GM18909 (cell line): ENCODE data around the gene EHD1.
"Not testable (repeated sequence)": the region's sequence is repeated elsewhere in the genome, so short reads cannot be mapped to it uniquely, and the experiment has no call there.

Experiments used
- ATAC-seq: cut with Tn5 transposase; IDR thresholded peaks from one replicate; pipeline ENCODE4 v1.9.1; 2021; ENCODE audit warnings: mild to moderate bottlenecking; ENCODE audit not compliant: unreplicated experiment, poor library complexity

The EHD1 gene

DNA sequence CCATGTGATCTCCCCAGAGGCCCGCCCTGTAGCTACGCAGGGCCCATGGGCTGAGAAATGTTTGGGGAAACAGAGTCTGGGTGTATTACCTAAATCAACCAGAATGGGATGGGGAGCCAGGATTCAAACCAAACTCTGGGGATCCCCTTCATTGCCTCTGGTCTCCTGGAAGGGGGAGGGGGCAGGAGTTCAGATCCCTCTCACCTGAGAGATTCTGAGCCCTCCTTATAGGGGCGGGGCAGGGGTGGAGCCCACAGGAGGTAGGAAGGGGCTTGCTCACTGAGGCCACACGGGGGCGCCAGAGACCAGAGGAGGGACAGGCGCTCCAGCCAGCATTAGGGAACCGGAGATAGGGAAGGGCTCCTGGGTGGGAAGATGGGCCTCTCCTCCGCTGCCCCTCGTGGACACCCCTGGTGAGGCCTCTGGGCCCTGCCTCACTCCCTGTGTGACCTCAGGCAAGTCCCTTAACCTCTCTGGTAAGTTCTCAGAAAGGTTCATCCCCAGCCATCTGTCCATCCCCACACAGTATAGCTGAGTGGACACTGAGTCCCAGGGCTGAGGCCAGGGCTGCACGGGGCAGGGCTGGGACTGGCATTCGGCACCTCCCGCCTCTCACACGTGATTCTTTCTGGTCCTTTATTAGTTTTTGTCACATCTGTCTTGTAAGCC lies 31.3 kb downstream of the EHD1 start:
- ATAC-seq: no peak

DNA sequence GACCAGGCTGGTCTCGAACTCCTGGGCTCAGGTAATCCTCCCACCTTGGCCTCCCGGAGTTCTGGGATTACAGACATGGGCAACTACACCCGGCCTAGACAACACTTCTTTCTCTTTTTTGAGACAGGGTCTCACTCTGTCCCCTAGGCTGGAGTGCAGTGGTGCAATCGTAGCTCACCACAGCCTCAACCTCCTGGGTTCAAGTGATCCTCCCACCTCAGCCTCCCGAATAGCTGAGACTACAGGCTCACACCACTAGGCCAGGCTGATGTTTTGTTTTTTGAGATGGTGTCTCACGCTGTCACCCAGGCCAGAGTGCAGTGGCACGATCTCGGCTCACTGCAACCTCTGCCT lies 32.7 kb downstream of the EHD1 start:
- not testable (repeated sequence) for ATAC-seq

DNA sequence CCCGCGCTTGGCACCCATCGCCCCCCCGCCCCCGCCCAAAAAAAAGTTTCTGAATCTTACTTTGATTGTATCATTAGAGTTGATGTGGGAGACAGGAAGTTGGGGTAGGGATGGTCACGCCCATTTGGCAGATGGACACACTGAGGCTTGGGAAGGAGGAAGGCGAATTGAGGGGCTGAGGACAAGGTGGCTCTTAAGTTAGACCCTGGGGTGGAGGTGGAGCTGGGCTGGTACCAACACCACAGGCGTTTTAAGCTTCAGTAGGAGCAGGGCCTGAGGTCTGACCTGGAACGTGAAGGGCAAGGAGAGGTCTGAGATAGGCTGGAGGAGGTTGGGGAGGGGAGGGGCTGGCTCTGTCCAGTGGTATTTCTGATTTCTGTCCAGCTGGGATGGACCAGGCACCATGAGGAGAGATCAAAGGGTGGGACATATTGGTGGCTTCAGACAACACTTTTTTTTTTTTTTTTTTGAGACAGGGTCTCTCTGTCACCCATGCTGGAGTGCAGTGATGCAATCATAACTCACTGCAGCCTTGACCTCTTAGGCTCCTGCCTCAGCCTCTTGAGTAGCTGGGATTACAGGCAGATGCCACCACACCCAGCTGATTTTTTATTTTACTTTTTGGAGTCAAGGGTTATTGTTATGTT lies 33.2 kb downstream of the EHD1 start:
- ATAC-seq: no peak

DNA sequence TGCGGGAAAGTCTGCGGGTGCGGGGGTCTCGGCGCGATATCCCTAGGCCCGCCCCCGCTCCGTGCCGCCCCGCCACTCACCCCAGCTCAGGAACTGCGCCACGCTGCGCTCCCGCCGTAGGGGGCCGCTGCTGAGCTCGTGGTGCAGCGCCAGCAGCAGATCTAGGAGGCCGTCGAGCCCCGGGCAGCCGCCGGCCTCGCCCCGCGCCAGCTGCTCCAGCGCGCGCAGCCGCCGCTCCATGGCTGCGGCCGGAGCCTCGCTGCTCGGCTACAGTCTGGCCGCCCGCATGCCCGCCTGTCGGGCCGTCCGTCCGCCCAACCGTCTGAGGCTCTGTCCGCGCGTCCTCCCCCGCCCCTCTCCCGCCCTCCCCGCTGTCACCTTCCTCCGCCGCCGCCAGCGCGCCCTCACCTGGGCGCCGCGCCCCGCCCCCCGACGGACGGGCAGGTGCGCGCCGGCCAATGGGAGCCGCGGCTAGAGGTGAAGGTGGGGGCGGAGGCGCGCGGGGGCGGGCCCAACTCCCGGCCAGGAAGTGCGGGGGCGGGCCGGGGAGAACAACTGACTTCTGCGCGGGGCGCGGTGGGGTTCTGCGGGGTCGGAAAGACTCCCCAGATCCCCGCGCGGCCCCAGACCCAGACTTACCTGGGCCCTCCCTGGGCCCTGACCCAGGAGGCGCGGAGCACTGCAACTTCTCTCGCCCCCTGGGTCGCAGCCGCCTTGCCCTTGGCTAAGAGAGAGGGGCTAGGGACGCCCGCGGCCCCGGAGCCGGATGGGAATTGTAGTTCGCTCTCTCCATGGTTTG lies 33.9 kb downstream of the EHD1 start, which contains the start of gene CDC42BPG:
TSS of gene CDC42BPG (minus strand) at position 324 of the 799 bp plus-strand sequence. CDS start at position 240, 84 bp downstream.
- no peak for ATAC-seq

DNA sequence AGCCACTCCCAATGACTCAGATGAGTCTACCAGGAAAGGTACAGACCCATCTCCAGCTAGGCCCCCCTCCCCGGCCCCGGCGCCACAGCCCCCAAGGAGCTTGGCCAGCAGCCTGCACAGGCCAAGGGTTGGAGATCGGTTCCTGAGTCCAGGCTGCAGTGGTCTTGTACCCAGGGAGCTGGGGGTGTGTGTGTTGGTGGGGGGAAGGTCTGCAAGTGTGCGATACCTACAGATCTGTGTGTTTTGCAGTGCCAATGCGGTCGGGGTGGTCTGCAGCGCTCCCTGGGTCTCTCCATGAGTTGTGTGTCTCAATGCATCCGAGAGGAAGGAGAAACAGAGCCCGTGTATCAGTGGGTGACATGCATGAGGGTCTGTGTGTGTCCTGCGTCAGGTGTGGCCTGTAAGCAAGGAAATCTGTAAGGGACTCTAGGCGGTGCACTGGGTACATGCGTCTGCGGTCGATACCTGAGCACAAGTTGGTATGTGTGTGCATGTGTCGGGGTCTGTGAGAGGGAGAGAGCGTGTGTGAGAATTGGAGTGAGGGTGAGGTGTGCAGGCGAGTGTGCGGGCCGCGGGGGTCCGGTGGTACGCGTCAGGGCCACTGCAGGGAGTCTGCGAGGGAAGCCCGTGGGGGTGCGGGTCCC lies 34.6 kb downstream of the EHD1 start:
- ATAC-seq: no peak

DNA sequence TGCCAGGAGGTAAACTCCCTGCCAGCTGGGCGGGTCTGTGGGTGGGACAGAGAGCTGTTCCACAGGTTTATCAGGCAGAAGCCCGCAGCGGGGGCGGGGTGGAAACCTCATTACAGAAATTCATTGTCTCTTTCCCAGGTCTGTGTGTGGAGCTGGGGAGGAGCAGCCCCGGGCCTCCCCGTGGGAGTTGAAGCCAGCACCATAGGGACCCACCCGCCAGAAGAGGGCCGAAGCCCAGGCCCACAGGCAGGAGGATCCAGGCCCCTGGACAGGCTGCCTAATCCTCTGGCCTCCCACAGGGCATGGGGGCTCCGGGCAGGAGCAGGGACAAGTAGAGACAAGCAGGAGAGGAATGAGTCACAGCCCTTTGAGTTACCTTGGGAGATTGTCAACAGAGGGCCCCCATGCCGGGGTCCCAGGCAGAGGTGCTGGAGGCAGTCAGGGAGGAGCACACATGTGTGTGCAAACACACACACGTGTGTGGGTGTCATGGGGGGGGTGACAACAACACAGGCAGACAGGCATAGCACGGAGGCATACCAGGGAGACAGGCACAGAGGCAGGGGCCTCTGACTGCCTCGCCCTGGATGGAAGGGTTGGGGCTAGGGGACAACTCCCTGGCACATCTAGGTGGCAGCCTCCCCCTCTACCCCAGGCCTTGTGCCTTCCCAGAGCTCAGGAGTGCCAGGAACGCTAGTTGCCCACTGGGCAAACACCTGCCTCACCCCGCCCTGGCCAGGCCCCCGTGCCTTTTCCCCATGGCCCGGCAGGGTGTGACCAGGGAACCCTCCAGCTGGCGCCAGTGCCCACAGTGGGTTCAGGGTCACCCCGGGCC lies 35.4 kb downstream of the EHD1 start:
- ATAC-seq: no peak

DNA sequence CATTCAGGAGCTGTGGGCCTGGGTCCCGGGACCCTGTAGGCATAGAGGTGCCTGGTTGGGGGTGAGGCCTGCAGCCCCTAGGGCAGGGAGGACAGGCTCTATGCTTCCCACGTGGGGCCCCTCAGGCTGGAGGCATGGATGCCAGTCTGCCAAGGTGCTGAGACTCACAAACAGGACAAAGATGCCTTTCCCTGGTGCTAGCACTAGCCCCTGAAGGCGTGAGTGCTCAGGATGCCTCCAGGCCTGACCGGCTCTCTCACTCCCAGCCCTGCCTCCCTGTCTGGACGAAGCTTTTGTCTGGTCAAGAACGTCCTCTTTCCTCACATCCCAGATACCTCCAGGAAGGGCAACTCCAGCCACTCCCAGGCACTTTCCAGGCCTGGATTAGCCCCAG lies 36.1 kb downstream of the EHD1 start:
- ATAC-seq: no peak

DNA sequence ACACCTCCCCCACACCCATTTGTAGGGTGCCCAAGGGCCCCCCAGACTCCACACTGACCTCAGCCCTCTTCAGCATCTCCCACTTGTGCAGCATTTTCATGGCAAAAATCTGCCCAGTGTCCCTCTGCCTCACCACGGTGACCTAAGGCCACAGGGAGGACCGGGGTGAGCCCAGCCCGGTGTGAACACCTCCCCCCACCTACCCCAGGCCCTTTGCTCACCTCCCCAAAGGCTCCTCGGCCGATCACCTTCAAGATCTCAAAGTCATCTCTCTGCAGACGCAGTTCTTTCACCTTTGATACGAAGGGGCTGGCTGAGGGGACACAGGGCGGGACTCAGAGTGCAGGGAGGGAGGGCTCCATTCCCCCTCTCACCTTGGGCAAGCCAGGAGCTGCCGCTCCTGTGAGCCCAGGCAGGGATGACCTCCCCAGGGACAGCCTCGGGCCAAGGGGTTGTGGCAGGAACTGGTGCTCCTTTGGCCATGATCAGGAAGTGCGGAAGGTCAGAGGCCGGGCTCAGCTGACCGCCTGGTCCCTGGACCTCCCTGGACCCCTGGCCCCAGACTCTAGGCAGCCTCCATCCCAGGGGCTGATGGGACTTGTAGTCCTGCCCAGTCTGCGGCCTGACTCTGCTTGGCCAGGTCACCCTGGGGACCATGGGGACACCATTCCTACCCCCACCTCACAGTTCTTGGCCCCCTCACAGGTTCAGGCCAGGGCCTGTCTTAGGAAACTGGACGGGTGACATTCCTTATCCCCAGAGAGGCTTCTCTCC lies 36.6 kb downstream of the EHD1 start:
- no peak for ATAC-seq

DNA sequence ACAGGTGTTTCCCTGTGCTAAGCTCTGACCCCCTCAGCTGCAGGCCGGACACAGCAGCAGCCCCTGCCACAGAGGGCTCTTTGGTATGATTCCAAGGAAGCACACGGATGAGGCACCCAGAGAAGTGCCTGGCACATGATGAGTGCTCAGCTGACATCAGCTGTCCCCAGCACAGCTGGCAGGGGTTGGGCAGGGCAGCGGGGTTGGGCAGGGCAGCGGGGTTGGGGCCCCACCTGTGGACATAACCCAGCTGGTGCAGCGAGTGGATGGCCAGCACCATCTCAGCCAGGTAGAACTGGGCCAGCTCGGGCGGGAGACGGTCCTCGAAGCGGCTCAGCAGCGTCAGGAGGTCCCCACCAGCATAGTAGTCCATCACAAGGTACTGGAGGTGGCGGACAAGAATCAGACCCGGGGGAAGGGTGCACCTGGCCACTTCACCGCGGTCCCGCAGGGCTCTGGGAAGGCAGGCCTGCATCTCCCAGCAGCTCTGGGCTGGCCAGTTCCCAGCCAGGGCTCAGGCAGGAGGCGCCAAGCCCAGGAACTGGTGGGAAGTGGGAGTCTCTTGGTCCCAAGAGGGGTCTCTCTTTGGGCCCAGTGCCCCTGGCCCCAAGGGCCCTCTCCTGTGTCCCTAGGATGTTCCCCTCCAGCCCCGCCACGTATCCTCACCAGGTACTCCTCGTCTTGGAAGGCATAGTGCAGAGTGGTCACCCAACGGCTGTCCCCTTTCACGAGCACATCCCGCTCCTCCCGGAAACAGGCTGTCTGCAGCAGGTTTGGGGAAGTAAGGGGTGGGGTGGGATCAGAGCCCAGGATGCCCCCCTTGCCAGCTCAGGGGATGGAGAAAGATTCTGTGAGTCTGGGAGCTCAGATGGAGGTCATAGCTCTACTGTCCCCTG lies 38.3 kb downstream of the EHD1 start:
- ATAC-seq: no peak

DNA sequence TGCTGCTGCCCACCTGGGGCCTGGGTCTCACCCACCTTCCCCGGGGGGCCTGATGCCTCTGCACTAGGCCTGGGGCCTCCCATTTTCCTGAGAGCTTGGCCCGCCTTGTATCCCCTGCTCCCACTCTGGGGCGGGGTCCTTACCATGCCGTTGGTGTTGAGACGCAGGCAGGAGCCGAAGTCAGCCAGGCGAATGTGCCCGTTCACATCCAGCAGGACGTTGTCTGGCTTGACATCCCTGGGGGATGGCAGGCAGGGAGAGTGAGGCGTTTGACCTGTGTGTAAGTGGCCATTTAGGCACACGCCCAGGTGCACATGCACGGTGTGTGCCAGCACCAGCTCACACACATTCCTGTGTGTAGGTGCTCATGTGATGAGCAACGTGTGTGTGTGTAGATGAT lies 39.1 kb downstream of the EHD1 start:
- ATAC-seq: no peak

DNA sequence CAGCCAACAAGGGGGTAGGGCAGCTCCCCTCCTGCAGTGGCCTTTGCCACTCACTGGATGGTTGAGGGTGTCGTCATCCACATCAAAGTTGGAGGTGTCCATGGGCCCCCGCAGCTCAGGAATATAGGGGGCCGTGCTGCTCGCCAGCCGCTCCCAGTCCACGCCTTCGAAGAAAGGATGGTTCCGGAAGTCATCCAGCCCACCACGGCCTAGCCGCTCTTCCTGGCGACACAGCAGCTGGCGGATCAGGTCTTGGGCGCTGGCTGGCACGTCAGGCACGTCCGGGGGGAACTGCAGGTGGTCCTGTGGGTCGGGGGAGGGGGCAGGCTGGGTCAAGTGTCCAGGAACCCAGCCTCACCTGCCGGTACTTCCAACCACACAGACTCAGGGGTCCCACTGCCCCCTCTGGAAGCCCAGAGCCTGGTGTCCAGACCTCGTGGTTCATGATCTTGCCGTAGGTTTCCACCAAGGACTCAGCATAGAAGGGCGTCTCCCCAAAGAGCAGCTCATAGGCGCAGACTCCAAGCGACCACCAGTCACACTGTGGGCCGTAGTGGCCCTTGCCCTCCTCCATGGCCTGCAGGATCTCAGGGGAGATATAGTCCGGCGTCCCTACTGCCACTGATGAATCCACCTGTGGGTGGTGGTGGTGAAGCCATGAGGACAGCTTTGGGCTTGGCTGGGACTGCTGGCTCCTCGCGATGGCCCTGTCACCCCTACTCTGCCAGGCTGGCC lies 39.7 kb downstream of the EHD1 start:
- ATAC-seq: no peak

DNA sequence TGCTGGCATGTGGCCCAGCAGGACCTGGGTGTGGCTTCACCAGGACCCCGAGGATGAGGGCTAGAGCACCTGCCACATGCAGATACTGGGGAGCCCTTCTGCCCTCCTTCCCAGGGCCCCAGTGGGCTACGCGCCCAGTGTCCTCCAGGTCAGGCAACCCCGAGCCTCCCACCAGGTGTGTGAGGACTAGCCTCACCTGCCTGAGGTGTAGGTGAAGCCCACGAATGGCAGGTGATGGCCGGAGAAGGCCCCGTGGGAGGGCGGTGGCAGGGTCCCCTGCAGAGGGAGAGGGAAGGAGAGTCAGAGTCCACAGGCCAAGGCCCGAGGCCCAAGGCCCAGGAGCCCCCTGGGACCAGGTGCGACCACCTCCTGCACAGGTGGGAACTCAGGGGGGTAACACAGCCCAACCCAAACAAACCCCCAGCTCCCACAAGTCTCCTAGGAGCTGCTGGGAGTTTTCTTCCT lies 40.5 kb downstream of the EHD1 start:
- no peak for ATAC-seq

DNA sequence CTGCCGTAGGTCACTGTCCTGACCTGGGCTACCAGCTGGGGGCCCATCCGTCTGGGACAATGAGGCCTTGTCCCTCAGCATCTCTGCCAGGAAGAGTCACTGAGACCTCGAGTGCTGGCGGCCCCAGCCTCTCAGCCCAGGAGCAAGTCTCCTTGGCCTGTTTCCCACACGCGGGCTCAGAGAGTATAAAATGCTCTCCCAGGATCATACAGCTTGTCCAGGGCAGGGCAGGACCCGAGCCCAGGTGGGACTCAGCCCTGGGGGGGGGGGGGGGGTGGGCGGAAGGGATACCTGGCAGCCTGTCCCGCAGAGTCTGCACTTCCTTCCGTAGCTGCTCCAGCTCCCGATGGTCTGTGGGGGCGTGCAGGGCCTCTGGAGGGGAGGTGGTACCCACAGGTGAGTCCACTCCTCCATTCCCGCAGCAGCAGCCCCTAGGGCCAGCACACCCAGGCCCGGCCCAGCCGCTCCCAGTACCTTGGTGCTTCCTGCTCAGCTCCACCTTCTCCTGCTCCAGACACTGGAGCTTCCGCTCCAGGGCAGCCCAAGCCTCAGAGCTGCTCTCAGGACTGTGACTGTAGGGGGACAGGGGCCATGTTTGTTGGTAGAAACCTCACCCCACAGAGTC lies 41.9 kb downstream of the EHD1 start:
- ATAC-seq: no peak

DNA sequence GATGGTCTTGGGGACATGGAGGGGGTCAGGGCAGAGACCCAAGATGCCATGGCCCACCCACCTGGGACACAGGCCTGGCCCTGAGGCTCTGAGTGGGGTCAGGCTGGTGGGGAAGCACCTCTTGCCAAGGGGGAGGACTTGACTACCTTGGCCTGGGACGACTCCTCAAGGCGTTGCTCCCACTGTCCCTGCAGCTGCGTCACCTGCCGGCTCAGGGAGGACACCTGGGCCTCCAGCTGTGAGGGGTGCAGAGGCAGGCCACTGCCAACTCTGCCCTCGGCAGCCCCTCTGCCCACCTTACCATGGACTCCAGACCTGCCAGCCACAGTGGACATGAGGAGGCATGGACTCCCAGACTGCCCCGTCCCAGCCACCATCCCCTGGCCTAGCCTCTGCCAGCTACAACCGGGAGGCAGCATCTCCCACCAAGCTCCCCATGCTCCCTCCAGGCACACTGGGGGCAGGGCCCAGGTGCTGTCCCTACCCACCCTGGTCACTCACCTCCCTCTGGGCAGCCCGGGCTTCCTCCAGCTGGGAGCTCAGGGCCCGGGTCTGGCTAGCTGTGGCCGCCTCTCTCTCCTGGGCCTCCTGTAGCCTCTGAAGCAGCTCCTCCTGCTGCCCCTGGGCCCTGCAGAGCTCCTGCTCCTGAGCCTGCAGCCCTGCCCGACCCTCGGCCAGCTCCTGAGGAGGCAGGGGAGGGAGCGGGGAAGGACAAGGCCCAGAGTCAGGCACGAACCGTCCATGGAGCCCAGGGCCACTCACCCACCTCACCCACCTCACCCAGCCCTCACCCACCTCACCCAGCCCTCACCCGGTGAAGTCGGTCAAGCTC lies 42.6 kb downstream of the EHD1 start:
- no peak for ATAC-seq

DNA sequence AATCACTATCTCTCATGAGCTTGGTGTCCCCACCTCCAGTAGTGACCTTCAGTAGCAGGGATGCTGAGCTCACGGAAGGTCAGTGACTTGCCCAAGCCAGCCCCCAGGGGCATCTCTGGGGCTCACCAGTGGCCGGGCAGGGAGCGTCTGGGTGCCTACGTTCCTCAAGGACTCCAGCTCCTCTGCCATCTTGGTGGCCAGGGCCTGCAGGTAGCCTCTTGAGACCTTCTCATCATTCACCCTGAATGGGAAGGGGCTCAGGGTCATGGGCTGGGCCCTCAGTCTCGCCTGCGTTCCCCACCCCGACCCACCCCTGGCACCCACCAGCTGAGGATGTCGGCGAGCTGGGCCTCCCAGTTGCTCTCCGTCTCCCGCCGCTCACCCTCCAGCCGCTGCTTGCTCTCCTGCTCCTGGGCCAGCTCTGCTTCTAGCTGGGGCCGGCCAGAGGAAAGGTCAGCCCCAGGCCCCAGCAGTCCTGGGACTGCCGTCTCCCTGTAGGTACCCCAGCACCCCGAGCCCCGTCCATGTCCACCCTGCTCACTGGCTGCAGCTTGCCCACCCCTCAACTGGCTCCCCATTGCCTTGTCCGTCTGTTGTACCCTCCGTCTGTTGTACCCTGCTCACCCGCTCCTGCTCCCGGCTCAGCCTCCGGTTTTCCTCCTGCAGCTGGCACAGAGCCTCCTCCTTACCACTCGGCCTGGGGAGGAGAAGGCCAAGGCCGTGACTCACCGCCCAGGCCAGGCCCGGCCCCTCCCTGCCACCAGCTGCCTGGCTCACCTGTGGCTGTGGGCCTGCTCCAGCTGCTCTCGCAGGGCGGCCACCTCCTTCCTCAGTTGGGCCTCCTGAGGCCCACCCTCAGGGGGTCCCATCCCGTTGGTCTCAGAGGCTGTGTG lies 43.5 kb downstream of the EHD1 start:
- ATAC-seq: no peak
